SIG-M5 (cell line): ENCODE measurements around the gene TTLL11.
"Not testable (repeated sequence)": the region's sequence is repeated elsewhere in the genome, so short reads cannot be mapped to it uniquely, and the experiment has no call there.

Source experiments
- DNase-seq: peaks from one replicate; lab custom pipeline; 2025; lab: John Stamatoyannopoulos, UW

Gene TTLL11

DNA sequence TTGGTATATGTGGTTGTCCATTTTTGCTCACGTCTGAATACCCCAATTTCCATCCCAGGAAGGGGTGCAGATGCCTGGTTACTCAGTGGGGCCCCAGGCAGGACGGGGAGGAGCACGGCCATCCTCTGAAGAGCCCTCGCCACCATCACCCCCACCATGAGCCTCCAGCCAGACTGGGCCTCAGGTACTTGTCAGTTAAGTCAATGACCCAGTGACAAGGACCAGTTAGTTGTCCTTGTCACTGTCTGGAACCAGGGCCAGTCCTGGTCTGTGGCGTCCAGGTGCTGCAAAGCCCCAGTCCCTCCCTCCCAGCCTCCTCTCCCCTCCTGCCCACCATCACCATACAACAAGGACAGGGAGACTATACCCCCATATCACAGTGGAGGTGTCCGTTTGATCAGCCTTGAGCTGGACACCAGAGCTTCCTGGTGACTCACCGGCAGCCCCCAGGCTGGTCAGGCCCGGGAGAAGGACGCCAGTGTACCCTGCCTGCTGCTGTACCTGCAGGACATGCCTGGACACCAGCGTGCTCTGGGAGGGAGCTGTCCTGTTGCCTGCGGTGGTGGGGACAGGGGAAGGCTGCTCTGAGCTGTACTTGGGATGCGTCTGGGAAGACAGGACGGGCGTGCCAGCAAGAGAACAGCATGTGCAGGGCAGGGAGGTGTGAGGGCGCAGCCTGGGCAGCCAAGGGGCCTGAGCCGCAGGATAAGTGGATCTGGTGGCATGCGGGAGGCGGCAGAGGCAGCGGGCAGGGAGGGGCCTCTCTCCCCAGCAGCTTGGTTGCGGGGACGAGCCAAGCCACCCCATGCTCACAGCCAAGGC is 32.6 kb upstream of the TTLL11 start:
- DNase-seq: no peak

DNA sequence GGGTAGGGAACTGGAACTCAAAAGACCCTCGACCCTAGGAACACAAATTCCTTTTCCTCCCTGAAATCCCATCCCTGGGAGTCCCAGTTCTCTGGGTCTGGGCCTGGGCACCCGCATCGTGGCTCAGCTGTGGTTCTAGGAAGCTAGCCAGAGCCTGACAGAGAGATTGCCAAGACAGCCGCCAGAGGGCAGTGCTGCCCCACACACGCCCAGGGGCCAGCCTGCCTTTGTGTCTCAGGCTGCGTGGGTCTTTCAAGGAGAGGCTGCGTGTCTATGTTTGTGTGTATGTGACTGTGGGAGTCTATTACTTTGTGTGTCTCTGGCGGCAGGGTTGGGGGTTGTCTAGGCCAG is 32.0 kb upstream of the TTLL11 start:
- DNase-seq: peak; percentile 18

DNA sequence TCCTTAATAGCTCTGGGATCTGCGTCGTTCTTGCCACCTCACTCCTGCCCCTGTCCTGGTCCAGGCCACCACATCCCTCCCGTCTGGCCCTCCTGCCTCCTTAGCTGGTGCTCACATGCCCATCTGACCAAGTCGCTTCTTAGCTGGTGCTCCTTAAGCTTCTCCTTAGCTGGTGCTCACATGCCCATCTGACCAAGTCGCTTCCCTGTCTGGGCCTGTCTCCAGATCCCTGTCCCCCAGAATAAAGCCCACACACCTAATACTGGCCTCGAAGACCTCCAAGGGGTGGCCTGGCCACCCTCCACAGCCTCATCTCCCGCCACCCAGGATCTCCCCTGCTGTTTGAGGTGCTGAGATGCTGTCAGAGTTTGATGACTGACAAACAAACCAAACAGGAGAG is 31.4 kb upstream of the TTLL11 start:
- no peak for DNase-seq

DNA sequence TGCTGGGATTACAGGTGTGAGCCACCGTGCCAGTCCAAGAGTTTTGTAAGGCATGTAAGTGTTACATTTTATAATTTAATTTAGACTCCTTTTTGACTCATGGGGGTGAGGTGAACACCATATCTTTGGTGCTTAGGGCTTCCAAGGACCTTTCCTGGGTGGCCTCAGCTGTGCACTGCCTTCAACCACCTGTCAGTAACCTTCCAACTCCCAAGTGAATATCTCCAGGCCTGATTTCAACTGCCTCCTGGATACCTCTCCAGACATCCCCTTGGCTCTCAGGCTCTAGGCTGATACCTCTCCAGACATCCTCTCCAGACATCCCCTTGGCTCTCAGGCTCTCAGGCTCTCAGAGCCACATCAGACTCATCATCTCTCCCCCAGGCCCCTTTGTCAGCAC is 30.9 kb upstream of the TTLL11 start:
- DNase-seq: no peak

DNA sequence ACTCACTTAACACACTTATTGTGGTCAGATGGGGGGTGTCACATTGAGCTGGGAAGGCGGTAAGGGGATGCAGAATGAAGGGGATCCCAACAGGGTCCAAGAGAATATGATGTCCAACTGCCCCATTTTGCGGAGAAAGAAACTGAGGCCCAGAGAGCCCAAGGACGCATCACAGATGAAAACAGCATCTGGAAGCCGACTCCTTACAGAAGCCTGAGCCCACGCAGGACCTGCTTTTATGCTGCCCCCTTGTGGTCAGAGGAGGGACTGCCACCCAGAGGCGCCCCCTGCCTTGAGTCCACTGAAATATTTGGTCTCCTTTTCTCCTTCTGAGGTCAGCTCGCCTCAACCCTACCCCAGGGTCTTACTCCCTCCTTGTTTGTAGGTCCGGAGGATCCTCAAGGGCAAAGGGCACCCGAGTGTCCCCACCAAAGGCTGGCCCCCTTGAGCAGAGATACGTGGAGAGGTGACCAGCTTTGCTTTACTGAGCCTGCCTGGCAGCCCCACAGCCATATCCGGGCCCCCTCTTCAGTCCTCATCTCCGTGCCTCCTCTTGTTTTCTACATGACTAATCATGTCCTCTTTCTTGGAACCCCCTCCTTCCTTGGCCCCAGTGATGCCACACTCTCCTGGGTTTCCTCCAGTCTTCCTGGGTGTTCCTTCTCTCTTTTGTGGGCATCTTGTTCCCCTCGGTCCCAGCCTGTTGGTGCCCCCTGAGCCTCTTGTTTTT is 30.0 kb upstream of the TTLL11 start:
- no peak for DNase-seq

DNA sequence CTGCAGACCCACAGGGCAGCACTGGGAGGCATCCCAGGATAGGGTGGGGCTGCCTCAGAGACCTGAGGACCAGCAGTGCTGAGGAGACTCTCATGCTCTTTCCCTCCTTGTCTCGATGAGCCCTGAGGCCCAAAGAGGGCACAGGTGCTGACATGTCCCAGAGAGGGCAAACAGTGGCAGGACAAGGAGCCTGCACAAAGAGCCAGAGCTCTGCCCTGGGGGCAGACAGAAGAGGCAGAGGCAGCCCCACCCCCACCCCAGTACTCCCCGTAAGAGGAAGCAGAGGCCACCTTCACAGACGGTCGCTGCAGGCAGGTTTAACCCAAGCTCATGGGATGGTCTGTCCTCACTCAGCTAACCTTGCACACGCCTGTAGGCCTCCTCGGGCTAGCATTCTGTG is 29.4 kb upstream of the TTLL11 start:
- no peak for DNase-seq

DNA sequence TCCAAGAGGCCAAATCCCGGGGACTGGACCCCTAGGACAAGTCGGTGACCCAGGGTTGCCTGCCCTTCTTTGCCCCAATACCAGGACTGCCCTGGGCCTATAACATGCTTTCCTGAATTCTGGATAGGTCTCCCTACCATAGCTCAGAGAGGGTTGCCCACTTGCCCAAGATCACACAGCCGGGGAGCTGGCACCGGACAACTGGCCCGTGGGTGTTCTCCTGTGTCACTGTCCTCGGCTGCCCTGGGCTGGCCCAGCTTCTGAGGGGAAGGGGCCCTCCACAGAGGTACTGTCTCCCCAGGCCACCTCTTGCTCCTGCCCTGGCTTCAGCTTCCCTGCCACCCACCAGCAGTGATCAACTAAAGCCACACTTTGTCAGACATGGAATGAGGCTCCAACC is 28.8 kb upstream of the TTLL11 start:
- no peak for DNase-seq

DNA sequence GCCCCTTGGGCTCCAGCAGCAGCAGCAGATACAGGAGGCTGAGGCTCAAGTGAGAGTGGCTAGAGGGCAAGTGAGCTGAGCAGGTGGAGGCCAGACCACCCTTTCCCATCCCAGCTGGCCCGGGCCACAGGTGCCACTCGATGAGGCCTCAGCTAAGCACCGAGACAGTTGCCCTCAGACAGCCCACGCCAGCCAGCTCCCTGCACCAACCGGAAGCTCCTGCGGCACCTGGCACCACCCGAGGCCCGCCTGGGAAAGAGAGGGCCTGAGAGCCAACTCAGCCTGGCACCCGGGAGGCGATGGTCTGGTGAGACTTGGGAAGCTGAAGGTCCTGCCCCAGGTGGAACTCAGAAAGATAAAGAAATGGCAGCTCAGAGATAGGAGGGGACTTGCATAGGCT is 28.3 kb upstream of the TTLL11 start:
- no peak for DNase-seq

DNA sequence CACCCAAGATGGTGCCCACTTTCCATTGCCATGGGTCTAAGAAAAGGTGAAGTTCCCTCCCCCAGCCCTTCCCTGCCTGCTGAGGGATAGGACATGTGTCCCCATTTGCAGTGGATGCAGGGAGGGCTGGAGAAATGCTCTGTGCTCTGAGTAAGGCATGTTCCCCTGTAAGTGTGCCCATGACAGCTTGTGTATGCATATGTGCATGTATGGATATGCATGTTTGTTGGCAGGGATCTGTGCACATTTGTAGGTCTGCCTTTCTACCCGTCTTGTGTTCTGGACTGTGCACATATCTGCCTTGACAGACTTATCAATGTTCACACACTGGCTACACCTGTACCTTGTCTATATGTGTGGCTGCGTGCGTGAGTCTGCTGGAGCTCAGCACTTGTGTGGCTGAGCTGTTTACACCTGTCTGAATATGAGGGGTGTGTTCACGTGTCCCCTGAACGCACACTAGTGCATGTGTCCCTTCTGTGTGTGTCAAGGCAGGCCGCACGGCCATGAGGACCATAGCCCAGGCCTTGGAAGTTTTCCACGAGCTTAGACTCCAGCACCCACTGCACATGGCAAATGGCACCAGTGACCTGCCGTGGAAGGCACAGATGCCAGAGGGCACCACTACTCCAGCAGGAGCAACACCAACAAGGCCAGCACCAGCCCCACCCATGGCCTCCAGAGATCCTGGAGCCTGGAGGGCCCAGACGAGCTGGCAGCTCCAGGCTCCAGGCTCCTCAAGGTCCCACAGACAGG is 27.4 kb upstream of the TTLL11 start:
- DNase-seq: no peak

DNA sequence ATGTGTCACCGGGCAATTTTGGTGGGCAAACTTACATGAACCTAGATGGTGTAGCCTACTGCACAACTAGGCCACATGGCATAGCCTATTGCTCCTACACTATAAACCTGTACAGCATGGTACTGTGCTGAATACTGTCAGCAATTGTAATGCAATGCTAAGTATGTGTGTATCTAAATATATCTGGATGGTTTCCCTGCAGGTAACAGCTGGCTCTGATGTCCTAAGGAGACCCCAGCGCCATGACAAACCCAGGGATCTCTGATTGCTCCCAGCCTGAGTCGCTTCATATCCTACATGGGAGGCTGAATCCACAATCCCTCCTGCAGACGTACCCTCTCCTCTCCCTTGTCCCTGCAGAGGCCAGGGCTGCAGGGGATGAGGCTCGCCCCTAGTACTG is 26.6 kb upstream of the TTLL11 start:
- no peak for DNase-seq

DNA sequence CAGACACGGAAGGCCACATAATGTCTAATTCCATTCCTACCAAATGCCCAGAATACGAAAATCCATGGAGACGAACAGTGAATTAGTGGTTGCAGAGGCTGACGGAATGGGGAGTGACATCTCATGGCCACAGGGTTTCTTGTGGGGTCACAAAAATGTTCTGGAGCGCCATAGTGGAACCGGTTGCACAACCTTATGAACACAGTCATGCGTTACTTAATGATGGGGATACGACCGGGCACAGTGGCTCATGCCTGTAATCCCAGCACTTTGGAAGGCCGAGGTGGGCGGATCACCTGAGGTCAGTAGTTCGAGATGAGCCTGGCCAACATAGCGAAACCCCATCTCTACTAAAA is 26.0 kb upstream of the TTLL11 start:
- DNase-seq: no peak

DNA sequence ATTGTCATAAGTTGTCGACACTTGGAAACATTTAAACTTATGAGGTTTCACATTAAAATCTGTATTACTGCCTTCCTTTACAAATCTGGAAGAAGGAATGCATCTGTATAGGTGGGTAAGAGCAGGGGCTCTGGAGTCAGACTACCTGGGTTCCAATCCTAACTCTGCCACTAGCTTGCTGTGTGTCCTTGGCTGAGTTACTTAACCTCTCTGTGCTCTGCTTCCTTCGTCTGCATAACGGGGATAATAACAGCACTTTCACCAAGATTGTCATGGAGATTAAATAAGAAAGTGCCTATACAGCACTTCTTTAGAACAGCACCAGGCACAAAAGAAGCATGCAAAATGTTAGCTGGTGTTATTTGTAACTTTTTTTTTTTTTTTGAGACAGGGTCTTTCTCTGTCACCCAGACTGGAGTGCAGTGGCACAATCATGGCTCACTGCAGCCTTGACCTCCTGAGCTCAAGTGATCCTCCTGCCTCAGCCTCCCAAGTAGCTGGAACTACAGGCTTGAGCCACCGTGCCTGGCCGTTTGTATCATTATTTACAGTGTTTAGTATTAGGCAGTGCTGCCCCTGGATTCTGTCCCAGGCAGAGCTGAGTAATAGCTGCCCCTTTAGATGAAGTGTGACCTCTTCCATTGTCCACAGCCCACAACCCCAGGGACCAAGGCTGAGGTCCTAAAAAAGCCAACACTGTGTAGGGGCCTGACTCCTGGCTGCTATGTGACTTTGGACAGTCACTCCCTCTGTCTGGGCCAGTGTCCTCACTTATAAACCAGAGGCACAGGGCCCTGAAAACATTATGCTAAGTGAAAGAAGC is 25.4 kb upstream of the TTLL11 start:
- no peak for DNase-seq

DNA sequence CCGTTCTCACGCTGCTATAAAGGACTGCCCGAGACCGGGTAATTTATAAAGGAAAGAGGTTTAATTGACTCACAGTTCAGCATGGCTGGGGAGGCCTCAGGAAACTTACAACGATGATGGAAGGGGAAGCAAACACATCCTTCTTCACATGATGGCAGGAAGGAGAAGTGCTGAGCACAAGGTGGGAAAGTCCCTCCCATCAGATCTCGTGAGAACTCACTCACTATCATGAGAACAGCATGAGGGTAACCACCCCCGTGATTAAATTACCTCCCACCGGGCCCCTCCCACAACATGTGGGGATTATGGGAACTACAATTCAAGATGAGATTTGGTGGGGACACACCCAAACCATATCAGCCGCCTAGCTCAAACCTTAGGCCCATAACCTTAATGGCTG is 24.1 kb upstream of the TTLL11 start:
- DNase-seq: not testable (repeated sequence)

DNA sequence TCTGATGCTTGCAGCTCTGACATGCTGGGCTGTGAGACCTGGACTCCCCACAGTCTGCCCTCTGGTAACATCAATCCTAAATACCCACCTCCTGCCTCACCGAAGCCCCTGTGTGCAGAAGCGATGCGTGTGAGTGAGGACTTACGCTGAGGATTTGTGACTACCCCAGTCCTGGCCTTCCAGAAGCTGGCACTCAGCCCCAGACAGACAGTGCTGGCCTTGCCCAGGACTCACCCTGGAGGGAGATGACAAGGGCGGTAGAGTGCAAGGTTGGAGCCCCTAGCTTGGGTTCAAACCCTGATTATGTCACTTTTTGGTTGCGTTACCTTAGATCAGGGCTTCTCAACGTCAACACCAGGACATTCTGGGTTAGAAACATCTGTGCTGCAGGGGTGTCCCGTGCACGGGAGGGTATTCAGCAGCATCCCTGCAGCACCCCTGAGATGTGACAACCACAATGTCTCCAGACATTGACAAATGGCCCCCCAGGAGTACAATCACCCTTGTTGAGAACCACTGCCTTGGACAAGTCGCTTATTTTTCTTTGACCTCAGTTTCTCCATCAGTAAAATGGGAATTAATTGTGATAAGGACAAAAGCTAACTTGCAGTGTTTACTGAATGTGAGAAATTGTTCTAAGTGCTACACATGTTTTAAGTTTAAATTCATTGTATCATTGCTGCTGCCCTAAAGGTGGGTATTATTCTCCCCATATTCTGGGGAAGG is 23.5 kb upstream of the TTLL11 start:
- DNase-seq: no peak

DNA sequence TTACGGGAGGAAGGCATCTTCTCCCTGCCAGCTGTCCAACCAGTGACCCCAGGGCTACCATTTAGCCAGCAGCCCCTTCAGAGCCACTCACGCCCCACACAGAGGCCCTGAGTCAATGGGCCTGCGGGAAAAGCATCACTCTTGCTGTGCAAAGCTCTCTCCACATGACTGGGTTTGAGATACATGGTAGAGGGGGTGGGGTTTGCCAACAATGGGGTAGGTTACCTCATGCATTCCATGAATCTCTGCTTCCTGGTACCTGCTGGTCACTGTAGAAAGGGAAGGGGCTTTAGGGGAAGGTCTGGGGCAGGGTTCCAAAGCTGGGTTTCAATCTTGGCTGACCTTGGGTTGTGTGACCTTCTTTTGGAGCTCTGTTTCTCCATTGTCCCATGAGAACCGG is 22.9 kb upstream of the TTLL11 start:
- DNase-seq: no peak

DNA sequence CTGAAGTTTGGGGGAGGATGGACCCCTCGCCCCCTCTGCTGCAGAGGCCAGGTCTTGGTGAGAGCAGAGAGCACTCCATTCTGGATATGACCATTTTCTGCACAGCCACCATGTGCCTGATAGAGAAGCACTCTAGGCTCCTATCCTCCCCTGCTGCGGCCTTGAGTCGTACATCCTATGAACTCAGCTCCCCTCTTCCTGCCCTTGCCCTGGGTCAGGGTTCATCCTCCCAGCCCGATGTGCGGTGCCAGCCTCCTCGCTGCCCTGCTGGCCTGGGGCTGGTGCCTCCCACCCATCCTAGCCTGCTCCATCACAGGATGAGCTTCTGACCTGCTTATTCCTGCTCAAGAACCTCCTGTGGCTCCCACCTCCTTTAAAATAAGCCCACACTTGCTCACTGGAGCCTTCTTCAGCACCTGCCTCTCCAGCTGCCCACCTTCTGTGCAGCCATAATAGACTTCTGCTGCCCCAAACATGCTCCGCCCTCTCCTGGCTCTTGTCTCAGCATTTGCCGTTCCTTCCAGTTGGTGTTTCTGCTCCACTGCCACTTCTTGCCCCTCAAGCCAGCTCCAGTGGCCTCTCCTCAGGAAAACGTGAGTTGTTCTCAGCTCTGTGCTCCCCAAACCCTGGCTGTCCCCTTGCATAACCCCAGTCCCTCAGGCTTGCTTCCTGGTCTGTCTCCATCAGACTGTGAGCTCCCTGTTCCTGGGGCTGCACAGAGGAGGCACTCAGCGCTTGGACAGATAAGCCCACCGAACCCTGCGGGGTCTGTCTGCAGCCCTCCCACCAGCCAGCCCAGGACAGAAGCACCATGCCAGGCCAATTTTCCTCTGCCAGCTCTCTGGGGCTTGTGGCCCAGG is 22.3 kb upstream of the TTLL11 start:
- DNase-seq: no peak

DNA sequence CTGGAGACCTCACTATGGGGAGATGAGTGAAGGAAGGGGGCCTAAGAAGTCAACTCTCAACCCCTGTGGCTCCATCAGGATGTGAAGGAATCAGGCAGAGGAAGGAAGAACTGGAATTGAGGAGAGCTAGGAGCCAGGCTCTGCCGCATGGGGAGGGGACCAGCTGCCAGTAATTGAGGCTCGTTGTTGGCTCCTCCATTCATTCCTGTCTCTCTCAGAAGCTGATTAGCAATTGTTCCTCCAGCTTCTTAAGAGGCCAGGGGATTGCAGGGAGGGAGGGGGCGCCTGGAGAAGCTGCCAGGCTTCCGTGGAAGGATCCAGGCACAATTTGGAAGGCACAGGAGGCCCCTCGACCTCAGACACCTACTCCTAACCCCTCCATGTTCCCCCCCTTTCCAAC is 20.5 kb upstream of the TTLL11 start:
- no peak for DNase-seq

DNA sequence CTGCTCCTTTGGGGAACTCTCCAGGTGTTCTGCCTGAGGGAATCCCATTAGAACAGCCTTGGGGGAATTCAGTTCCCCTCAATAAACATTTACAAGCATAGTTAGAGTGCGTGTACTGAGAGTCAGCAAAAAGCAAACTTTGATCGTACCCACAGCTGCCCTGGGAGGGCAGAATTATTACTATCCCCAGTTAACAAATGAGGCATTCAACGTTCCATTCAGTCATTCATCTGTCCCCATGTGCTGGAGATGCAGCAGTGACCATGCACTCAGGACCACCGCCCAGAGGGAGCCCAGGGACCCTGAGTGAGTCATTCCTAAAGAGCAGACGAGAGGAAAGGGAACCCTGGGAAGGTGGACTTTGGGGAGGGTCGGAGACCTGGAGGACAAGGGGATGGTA is 19.1 kb upstream of the TTLL11 start:
- no peak for DNase-seq

DNA sequence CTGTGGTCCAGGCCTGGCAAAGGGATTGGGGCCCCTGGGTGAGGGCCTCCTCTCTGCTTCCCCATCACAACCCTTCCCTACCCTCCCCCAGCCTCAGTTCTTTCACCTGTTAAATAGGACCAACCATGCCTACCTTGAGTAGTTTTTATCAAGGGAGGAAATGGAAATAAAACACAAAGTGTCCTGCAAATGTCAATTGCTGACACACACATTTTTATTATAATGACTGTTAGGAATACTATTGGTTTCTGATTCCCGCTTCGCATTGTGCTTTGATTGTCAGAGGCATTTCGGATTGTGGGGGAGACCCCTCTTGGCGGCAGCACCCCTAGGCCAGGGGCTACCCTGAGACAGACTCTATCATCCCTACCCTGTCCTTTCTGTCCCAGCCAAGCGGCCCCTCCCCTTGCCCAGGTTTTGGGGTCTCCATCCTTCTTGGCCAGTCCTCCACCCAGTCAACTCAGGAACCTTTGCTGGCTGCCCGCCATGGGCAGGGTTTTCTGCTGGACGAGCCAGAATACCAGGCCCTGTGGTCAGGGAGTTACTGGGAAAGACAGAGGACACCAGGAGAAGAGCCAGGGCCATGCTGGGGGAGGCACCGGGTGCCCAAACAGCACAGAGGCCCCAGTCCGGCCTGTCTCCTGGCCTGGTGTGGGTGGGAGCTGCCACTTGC is 18.4 kb upstream of the TTLL11 start:
- no peak for DNase-seq
